ENCODE measurements around the gene PKN3. TPM values are rescaled to one million over a fixed set of nuclear protein-coding genes. Genes with fewer than 3 reads are reported as not detected.

The PKN3 gene
- total RNA-seq, 2 experiments from 2014 or later = 9.3 to 10.7 TPM

- ChIA-PET POLR2A (no interaction called here), CTCF (no interaction called here)
- H3K27me3 Mint-ChIP-seq = no peaks in the 10 kb centered on the region
- no peak for TF ChIP-seq CTCF (IDR thresholded peaks at IDR 0.05)
- peaks cover 6% of the 10 kb centered on the region for H3K36me3 Mint-ChIP-seq (ENCODE audit: low read depth)
- no peak overlapping the region for H3K4me3 Mint-ChIP-seq
- no peak overlapping the region for H3K27ac Mint-ChIP-seq
- peaks cover 4% of the 10 kb centered on the region for H3K4me1 Mint-ChIP-seq (ENCODE audit: low read depth)
- ATAC-seq (no peak), DNase-seq (no peak)
- H3K9me3 Mint-ChIP-seq = no peaks in the 10 kb centered on the region
- intact Hi-C loops (cut with micrococcal nuclease) = no loop called here
Observed at GRCh38 chr9:128677794-128678193, 24.5 kb upstream of the PKN3 start.

GRCh38 chr9:128683340-128684064 is 18.8 kb upstream of the PKN3 start:
- Mint-ChIP-seq H3K4me1 (ENCODE audit: low read depth) (peaks cover 48% of the 10 kb centered on the region), H3K4me3 (peak overlapping the region; percentile 98), H3K9me3 (no peaks in the 10 kb centered on the region), H3K27ac (peak overlapping the region; percentile 98), H3K27me3 (no peaks in the 10 kb centered on the region), H3K36me3 (ENCODE audit: low read depth) (peaks cover 20% of the 10 kb centered on the region)
- DNase-seq (peak; percentile 68), ATAC-seq (peak; percentile 12)
- ChIA-PET CTCF (interaction anchor here (1.0 to 1.6 kb wide), 2 partner anchors 18 to 19 kb away, joined by 3 to 5 read pairs; partner anchors contain the start of gene PKN3), POLR2A (interaction anchor here (0.6 to 2.5 kb wide), 10 partner anchors 9 to 131 kb away, joined by 3 to 14 read pairs (median 4); partner anchors contain the start of genes PKN3, SPTAN1 and ZDHHC12)
- no peak for TF ChIP-seq CTCF (IDR thresholded peaks at IDR 0.05)
- intact Hi-C loops (cut with micrococcal nuclease) = no loop called here

GRCh38 chr9:128684065-128684324 is 18.3 kb upstream of the PKN3 start:
- no peak for TF ChIP-seq CTCF (IDR thresholded peaks at IDR 0.05)
- intact Hi-C loops (cut with micrococcal nuclease) = no loop called here
- Mint-ChIP-seq H3K9me3 (no peaks in the 10 kb centered on the region), H3K27me3 (no peaks in the 10 kb centered on the region), H3K36me3 (ENCODE audit: low read depth) (peaks cover 20% of the 10 kb centered on the region), H3K4me3 (peak overlapping the region; percentile 98), H3K27ac (peak overlapping the region; percentile 98), H3K4me1 (ENCODE audit: low read depth) (peaks cover 48% of the 10 kb centered on the region)
- POLR2A ChIA-PET = interaction anchor here (0.6 to 2.5 kb wide), 13 partner anchors 9 to 380 kb away, joined by 3 to 14 read pairs (median 4); partner anchors contain the start of genes ENDOG, PKN3, SPTAN1 and ZDHHC12
- ATAC-seq = no peak
- CTCF ChIA-PET = interaction anchor here (1.0 kb wide), 1 partner anchor 18 kb away, joined by 3 read pairs; the partner anchor contains the start of gene PKN3
- no peak for DNase-seq

GRCh38 chr9:128684325-128685199 is 17.7 kb upstream of the PKN3 start:
- ChIA-PET CTCF (interaction anchor here (0.8 to 1.0 kb wide), 3 partner anchors 8 to 17 kb away, joined by 3 to 4 read pairs (median 3); partner anchors contain the start of gene PKN3), POLR2A (interaction anchor here (0.6 to 2.5 kb wide), 15 partner anchors 9 to 380 kb away, joined by 3 to 14 read pairs (median 5); partner anchors contain the start of genes DYNC2I2, ENDOG, PKN3 and SPTAN1)
- intact Hi-C loops (cut with micrococcal nuclease) = no loop called here
- Mint-ChIP-seq H3K27me3 (no peaks in the 10 kb centered on the region), H3K27ac (peak overlapping the region; percentile 98), H3K9me3 (no peaks in the 10 kb centered on the region), H3K4me3 (peak overlapping the region; percentile 98), H3K36me3 (ENCODE audit: low read depth) (peaks cover 20% of the 10 kb centered on the region), H3K4me1 (ENCODE audit: low read depth) (peaks cover 48% of the 10 kb centered on the region)
- ATAC-seq (peak; percentile 52), DNase-seq (peak; percentile 90)
- TF ChIP-seq CTCF (IDR thresholded peaks at IDR 0.05) = no peak
